ENCODE data around the gene BHMT2. TPM values are rescaled to one million over a fixed set of nuclear protein-coding genes. Genes with fewer than 3 reads are reported as not detected.

BHMT2 gene
- total RNA-seq, 2 donors from 2014 or later, result 8.1 to 17.1 TPM

GRCh38 chr5:79023947-79024346, 45.6 kb upstream of the BHMT2 start:
- H3K36me3 ChIP-seq, result no peaks in the 10 kb centered on the region
- no peaks in the 10 kb centered on the region for H3K9me3 ChIP-seq
- H3K4me3 ChIP-seq, result no peak overlapping the region
- H3K27ac ChIP-seq, result no peak overlapping the region
- DNase-seq (ENCODE audit: low spot score), result no peak
- TF ChIP-seq CTCF (IDR thresholded peaks at IDR 0.05), result no peak
- H3K4me1 ChIP-seq, result peaks cover 0 to 6% of the 10 kb centered on the region in 2 donors
- H3K27me3 ChIP-seq, result no peaks in the 10 kb centered on the region

- H3K4me1 ChIP-seq, result peaks cover 0 to 6% of the 10 kb centered on the region in 2 donors
- H3K9me3 ChIP-seq, result no peaks in the 10 kb centered on the region
- no peak overlapping the region for H3K27ac ChIP-seq
- no peak for DNase-seq (ENCODE audit: low spot score)
- H3K27me3 ChIP-seq, result no peaks in the 10 kb centered on the region
- TF ChIP-seq CTCF (IDR thresholded peaks at IDR 0.05), result peak; percentile 86 to 97
- H3K36me3 ChIP-seq, result no peaks in the 10 kb centered on the region
- peak overlapping the region; percentile 23 to 36 for H3K4me3 ChIP-seq
Measured at GRCh38 chr5:79025054-79025472, 44.5 kb upstream of the BHMT2 start.

- no peaks in the 10 kb centered on the region for H3K4me1 ChIP-seq
- no peak overlapping the region for H3K27ac ChIP-seq
- H3K27me3 ChIP-seq, result no peaks in the 10 kb centered on the region
- no peak overlapping the region for H3K4me3 ChIP-seq
- no peaks in the 10 kb centered on the region for H3K9me3 ChIP-seq
- H3K36me3 ChIP-seq, result no peaks in the 10 kb centered on the region
- no peak for DNase-seq (ENCODE audit: low spot score)
- TF ChIP-seq CTCF (IDR thresholded peaks at IDR 0.05), result no peak
Measured at GRCh38 chr5:79030663-79031484, 38.7 kb upstream of the BHMT2 start.

- no peak overlapping the region for H3K4me3 ChIP-seq
- no peaks in the 10 kb centered on the region for H3K36me3 ChIP-seq
- no peaks in the 10 kb centered on the region for H3K4me1 ChIP-seq
- H3K27ac ChIP-seq, result no peak overlapping the region
- no peak for TF ChIP-seq CTCF (IDR thresholded peaks at IDR 0.05)
- H3K27me3 ChIP-seq, result no peaks in the 10 kb centered on the region
- DNase-seq (ENCODE audit: low spot score), result no peak
- no peaks in the 10 kb centered on the region for H3K9me3 ChIP-seq
Measured at GRCh38 chr5:79031485-79031867, 38.1 kb upstream of the BHMT2 start.

- Histone ChIP-seq H3K27ac (no peak overlapping the region), H3K9me3 (no peaks in the 10 kb centered on the region), H3K27me3 (no peaks in the 10 kb centered on the region), H3K4me1 (no peaks in the 10 kb centered on the region), H3K4me3 (no peak overlapping the region), H3K36me3 (no peaks in the 10 kb centered on the region)
- DNase-seq (ENCODE audit: low spot score), result no peak
- TF ChIP-seq CTCF (IDR thresholded peaks at IDR 0.05), result no peak
Measured at GRCh38 chr5:79032031-79032695, 37.4 kb upstream of the BHMT2 start.
